Gastroesophageal sphincter (tissue), 4 donors: ENCODE data around the gene FANK1. TPM values are rescaled to one million over a fixed set of nuclear protein-coding genes. Genes with fewer than 3 reads are reported as not detected.

Experiments used
- ATAC-seq: fragments of 150-250 bp; one replicate; pipeline ENCODE4 v1.9.1; 2016; ENCODE audit warnings: mild to moderate bottlenecking, moderate library complexity
- H3K27ac ChIP-seq, 4 donors: fragments of 200-600 bp; sonication (generic) in 3 of 4; 1 replicate in 3 of 4; 2 replicates in 1 of 4; pipeline ENCODE4 v1.5.1; 2016 to 2019
- H3K27me3 ChIP-seq: fragments of 200-600 bp; sonication (generic); one replicate; pipeline ENCODE4 v1.5.1; 2019
- H3K36me3 ChIP-seq, 2 donors: fragments of 200-600 bp; sonication (generic); one replicate each; pipeline ENCODE4 v1.5.1; 2019; ENCODE audit warnings: control low read depth in 1 of 2
- H3K4me1 ChIP-seq, 3 donors: fragments of 200-600 bp; sonication (generic); 1 replicate in 2 of 3; 2 replicates in 1 of 3; pipeline ENCODE4 v1.5.1; 2016 to 2019; ENCODE audit warnings: control low read depth in 2 of 3
- H3K4me3 ChIP-seq, 2 donors: fragments of 200-600 bp; sonication (generic); one replicate each; pipeline ENCODE4 v1.5.1; 2019; ENCODE audit warnings: mild to moderate bottlenecking in 1 of 2, moderate library complexity in 1 of 2
- H3K9me3 ChIP-seq, 3 donors: fragments of 200-600 bp; sonication (generic); one replicate each; pipeline ENCODE4 v1.5.1; 2017 to 2019; ENCODE audit warnings: control low read depth in 2 of 3
- EP300 ChIP-seq: sonication (generic); formaldehyde crosslinking; IDR thresholded peaks from one replicate; pipeline ENCODE4 v1.6.1; 2017; ENCODE audit warnings: antibody characterized with exemption, mild to moderate bottlenecking
- POLR2A ChIP-seq, 2 donors: fragments of 450-650 bp; IDR thresholded peaks; one replicate each; pipeline ENCODE4 v1.6.1; 2017; ENCODE audit warnings: antibody characterized with exemption in 2 of 2, mild to moderate bottlenecking in 2 of 2, moderate library complexity in 1 of 2
- POLR2AphosphoS5 ChIP-seq: sonication (generic); formaldehyde crosslinking; IDR thresholded peaks from one replicate; pipeline ENCODE4 v1.6.1; 2017; ENCODE audit warnings: antibody characterized with exemption
- WGBS, 2 donors: methylation state at CpG; one replicate each; pipeline ENCODE4 v1.1.5; 2018; ENCODE audit warnings: low coverage in 1 of 2; 5-methylcytosine and 5-hydroxymethylcytosine counted together
- total RNA-seq, 4 donors: library from RNA; depleted of rRNA; stranded (reverse); fragments of >200 nt; gene quantifications; one replicate each; pipeline ENCODE4 v1.1.0, GENCODE V29; 2016
- TF ChIP-seq, protein P1 (sequence below), 4 experiments: fragments of 200-600 bp in 2 of 4; fragments of 450-650 bp in 2 of 4; sonication (generic) in 1 of 4; IDR thresholded peaks; one replicate each; pipeline ENCODE4 v1.5.1; 2017 to 2019; ENCODE audit warnings: antibody characterized with exemption in 4 of 4, mild to moderate bottlenecking in 2 of 4, moderate library complexity in 2 of 4

FANK1 gene
- total RNA-seq, 4 donors from 2014 or later, result 0.81 to 1.7 (median 0.93) TPM; not detected in 1

GRCh38 chr10:125865120-125865519 lies 31.2 kb upstream of the FANK1 start:
- H3K27me3 ChIP-seq, result no peaks in the 10 kb centered on the region
- ATAC-seq, result no peak
- no peaks in the 10 kb centered on the region for H3K4me1 ChIP-seq
- no peak overlapping the region for H3K27ac ChIP-seq
- no peaks in the 10 kb centered on the region for H3K9me3 ChIP-seq
- H3K36me3 ChIP-seq, result peaks cover 0 to 42% of the 10 kb centered on the region in 2 donors
- no peak overlapping the region for H3K4me3 ChIP-seq
- 72 to 75% methylated on average over 3 of the region's 3 CpGs for WGBS, 2 donors
- TF ChIP-seq POLR2AphosphoS5 (no peak), EP300 (no peak), POLR2A (IDR thresholded peaks at IDR 0.05) (no peak)
- TF ChIP-seq, protein P1, sequence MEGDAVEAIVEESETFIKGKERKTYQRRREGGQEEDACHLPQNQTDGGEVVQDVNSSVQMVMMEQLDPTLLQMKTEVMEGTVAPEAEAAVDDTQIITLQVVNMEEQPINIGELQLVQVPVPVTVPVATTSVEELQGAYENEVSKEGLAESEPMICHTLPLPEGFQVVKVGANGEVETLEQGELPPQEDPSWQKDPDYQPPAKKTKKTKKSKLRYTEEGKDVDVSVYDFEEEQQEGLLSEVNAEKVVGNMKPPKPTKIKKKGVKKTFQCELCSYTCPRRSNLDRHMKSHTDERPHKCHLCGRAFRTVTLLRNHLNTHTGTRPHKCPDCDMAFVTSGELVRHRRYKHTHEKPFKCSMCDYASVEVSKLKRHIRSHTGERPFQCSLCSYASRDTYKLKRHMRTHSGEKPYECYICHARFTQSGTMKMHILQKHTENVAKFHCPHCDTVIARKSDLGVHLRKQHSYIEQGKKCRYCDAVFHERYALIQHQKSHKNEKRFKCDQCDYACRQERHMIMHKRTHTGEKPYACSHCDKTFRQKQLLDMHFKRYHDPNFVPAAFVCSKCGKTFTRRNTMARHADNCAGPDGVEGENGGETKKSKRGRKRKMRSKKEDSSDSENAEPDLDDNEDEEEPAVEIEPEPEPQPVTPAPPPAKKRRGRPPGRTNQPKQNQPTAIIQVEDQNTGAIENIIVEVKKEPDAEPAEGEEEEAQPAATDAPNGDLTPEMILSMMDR (IDR thresholded peaks at IDR 0.05), result no peak

- H3K4me3 ChIP-seq, result no peak overlapping the region
- no peaks in the 10 kb centered on the region for H3K9me3 ChIP-seq
- WGBS, 2 donors, result 89% methylated on average over 3 to 5 of the region's 7 CpGs
- no peak for ATAC-seq
- peaks cover 0 to 35% of the 10 kb centered on the region in 2 donors for H3K36me3 ChIP-seq
- H3K27me3 ChIP-seq, result no peaks in the 10 kb centered on the region
- H3K27ac ChIP-seq, result no peak overlapping the region
- no peaks in the 10 kb centered on the region for H3K4me1 ChIP-seq
- no peak for TF ChIP-seq POLR2A (IDR thresholded peaks at IDR 0.05)
- TF ChIP-seq EP300, result no peak
- TF ChIP-seq, protein P1 (IDR thresholded peaks at IDR 0.05), result no peak
- TF ChIP-seq POLR2AphosphoS5, result no peak
These were observed 29.8 kb upstream of the FANK1 start for GRCh38 chr10:125866421-125867029.

DNA sequence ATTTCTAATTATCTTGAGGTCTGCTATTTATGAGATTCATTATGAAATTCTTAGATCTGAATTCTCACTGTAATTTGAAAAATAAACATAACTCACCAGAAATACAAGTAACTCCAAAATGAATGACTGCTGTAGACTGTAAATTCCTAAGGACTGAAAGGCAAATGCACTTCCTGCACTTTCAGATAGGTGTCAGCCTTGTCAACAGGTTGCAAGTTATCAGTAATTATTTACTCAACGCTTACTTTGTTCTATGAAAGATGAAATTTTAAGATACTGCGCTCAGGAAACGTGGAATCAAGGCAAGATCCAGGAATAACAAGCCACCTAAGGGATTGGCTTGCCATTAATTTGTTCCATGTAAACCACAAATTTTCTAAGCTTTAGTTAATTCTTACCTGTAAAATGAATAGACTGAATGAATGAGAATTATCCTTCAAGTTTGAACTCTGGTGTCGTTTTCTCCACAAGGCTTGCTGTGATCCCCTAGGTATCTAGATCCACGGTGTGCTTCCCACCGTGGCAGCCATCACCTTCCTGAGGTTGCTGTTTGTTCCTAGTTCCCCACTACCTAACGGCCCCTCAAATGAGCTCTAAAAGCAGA lies 27.9 kb upstream of the FANK1 start:
- H3K36me3 ChIP-seq, result peaks cover 0 to 31% of the 10 kb centered on the region in 2 donors
- no peaks in the 10 kb centered on the region for H3K9me3 ChIP-seq
- ATAC-seq, result no peak
- H3K27ac ChIP-seq, result no peak overlapping the region
- 48 to 58% methylated on average over 7 of the region's 7 CpGs for WGBS, 2 donors
- TF ChIP-seq POLR2A (IDR thresholded peaks at IDR 0.05) (no peak), EP300 (no peak)
- TF ChIP-seq, protein P1 (IDR thresholded peaks at IDR 0.05), result peak; percentile 41 to 76 (median 63)
- H3K4me1 ChIP-seq, result no peaks in the 10 kb centered on the region
- H3K27me3 ChIP-seq, result no peaks in the 10 kb centered on the region
- H3K4me3 ChIP-seq, result no peak overlapping the region

DNA sequence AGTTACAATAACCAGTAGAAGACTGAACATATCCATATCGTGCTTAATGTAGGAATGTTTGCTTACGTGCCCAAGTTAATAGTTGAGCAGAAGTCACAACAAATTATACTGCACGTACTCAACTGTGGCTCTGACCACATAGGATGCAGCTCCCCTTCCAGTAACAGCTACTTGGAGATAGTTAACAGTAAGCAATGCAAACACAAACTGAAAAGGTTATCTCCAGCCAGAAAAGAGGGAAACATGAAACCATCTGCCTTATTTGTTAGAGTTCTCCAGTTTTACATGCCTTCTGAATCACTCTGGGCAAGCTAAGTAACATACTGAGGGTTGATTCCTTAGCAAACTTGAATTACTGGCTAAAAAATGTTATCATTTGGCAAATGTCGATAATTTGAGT lies 25.0 kb upstream of the FANK1 start:
- WGBS, 2 donors, result 73 to 77% methylated on average over 4 of the region's 4 CpGs
- ATAC-seq, result no peak
- H3K9me3 ChIP-seq, result no peaks in the 10 kb centered on the region
- TF ChIP-seq, protein P1 (IDR thresholded peaks at IDR 0.05), result no peak
- TF ChIP-seq POLR2AphosphoS5, result no peak
- no peak for TF ChIP-seq POLR2A (IDR thresholded peaks at IDR 0.05)
- no peak for TF ChIP-seq EP300
- H3K4me1 ChIP-seq, result no peaks in the 10 kb centered on the region
- H3K36me3 ChIP-seq, result peaks cover 0 to 19% of the 10 kb centered on the region in 2 donors
- H3K4me3 ChIP-seq, result no peak overlapping the region
- no peak overlapping the region for H3K27ac ChIP-seq
- H3K27me3 ChIP-seq, result no peaks in the 10 kb centered on the region
